ENCODE results near the gene HYI.
"Not testable (repeated sequence)": the region's sequence is repeated elsewhere in the genome, so short reads cannot be mapped to it uniquely, and the experiment has no call there.

Gene HYI

DNA sequence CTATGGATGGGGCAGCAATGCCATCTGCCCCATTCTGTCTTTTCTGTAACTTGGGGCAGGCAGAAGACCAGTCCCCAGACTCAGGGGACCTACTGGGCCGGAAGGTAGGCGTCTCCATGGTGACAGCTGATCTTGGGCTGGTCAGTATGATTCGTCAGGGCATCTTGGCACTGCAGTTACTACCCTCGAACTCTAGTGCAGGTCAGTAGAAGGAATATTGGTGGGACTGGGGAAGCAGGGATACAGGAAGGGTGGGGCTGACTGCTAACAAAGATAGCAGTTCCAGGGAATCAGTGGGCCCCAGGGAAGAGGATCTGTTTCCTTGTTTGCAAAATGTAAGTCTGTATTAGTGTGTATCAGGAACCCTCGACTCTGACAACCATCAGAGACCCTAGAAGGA lies 37.8 kb downstream of the HYI start:
- TF ChIP-seq, protein P1, sequence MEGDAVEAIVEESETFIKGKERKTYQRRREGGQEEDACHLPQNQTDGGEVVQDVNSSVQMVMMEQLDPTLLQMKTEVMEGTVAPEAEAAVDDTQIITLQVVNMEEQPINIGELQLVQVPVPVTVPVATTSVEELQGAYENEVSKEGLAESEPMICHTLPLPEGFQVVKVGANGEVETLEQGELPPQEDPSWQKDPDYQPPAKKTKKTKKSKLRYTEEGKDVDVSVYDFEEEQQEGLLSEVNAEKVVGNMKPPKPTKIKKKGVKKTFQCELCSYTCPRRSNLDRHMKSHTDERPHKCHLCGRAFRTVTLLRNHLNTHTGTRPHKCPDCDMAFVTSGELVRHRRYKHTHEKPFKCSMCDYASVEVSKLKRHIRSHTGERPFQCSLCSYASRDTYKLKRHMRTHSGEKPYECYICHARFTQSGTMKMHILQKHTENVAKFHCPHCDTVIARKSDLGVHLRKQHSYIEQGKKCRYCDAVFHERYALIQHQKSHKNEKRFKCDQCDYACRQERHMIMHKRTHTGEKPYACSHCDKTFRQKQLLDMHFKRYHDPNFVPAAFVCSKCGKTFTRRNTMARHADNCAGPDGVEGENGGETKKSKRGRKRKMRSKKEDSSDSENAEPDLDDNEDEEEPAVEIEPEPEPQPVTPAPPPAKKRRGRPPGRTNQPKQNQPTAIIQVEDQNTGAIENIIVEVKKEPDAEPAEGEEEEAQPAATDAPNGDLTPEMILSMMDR (conservative IDR thresholded peaks at IDR 0.05): no peak
- no peak for TF ChIP-seq ZFX (IDR thresholded peaks at IDR 0.05)

DNA sequence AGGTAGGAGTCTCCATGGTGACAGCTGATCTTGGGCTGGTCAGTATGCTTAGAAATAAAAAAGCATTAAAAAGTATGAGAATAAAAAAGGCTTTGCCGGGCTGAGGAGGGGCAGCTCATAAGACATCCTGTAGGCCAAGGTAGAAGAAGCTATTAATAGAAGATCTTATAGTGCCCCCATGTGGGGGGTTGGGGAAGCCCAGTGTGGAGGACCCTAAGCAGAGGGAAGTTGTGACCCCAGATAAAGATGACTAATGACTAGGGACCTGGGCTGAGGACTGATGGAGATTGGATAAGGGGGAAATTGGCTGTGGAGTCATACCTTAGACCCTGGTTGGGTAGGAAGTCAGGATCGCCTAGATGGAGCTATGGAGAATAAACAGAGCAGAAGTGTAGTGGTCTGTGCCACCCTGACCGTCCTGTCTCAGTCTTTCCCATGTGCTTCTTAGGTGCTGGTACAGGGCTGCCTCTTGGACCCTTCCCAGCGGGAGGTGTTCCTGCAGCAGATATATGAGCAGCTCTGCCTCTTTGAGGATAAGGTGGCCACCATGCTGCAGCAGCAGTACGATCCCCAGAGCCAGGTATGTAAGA lies 39.0 kb downstream of the HYI start:
- TF ChIP-seq ZFX (IDR thresholded peaks at IDR 0.05): no peak
- TF ChIP-seq, protein P1 (conservative IDR thresholded peaks at IDR 0.05): peak; percentile 79
- no peak overlapping the region for H3K27ac ChIP-seq

More for the DNA sequence above, 37.8 kb downstream of the HYI start:
- H3K27ac ChIP-seq: no peak overlapping the region

DNA sequence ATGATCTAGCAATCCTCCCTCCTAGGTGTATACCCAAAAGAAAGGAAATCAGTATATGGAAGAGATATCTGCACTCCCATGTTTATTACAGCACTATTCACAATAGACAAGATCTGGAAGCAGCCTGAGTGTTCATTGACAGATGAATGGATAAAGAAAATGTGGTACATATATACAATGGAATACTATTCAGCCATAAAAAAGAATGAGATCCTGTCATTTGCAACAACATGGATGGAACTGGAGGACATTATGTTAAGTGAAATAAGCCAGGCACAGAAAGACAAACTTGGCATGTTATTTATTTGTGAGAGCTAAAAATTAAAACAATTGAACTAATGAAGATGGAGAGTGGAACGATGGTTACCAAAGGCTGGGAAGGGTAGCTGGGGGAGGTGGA lies 40.3 kb downstream of the HYI start:
- not testable (repeated sequence) for H3K27ac ChIP-seq

DNA sequence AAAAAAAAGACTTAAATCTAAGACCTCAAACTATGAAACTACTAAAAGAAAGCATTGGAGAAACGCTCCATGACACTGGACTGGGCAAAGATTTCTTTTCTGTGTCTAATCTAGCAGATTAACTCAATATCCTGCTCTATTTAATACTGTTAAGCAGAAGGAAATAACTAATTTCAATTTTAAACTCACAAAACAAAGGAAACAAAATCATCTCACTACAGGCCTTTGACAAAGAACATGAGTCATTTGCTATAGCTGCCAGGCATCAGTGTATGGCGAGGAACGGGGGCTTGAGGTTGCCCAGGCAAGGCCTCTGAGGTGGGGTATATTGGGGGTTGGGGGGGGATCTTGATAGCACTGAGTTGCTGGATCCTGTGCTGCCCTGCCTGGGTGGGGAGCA lies 43.2 kb downstream of the HYI start:
- H3K27ac ChIP-seq: no peak overlapping the region
- TF ChIP-seq, protein P1 (conservative IDR thresholded peaks at IDR 0.05): no peak
- no peak for TF ChIP-seq ZFX (IDR thresholded peaks at IDR 0.05)

DNA sequence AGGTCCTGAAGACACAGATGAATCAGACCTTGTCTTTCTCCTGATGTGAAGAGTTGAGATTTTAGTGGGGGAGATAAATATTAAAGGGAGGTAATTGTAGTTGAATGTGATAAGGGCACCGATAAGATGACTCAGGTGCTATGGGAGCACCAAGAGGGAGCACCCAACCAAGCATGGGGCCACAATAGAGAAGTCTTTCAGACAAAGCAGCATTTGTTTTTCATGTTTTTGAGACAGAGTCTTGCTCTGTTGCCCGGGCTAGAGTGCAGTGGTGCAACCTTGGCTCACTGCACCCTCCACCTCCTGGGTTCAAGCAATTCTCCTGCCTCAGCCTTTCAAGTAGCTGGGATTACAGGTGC lies 47.9 kb downstream of the HYI start:
- TF ChIP-seq ZFX (IDR thresholded peaks at IDR 0.05): no peak
- TF ChIP-seq, protein P1 (conservative IDR thresholded peaks at IDR 0.05): no peak
- no peak overlapping the region for H3K27ac ChIP-seq

DNA sequence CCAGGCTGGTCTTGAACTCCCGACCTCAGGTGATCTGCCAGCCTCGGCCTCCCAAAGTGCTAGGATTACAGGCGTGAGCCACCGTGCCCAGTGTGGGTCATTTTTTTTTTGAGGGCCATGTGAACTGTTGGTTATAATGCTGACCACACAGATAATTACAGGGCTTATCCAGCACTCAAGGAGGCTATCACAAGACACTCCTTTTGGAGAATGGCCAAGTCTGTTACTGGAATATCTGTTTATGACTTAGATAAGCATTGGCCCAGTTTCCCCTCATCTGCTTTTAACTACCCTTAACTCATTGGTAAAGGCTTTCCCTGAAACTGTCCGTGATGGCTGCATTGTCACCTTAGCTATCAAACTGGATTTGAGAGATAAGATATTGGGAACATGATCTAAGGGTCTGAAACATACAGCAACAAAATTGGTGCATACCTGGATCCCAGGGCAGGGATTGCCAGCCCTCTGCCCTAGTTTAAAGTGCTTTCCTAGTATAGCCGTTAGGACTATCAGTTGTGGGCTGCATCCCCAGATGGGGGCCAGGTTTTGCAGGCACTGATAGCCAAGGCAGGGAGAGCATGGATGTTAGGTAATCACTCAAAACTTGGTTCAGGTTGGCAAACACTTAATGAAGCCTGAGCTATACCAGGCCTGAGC lies 48.4 kb downstream of the HYI start:
- TF ChIP-seq, protein P1 (conservative IDR thresholded peaks at IDR 0.05): no peak
- no peak for TF ChIP-seq ZFX (IDR thresholded peaks at IDR 0.05)
- no peak overlapping the region for H3K27ac ChIP-seq

DNA sequence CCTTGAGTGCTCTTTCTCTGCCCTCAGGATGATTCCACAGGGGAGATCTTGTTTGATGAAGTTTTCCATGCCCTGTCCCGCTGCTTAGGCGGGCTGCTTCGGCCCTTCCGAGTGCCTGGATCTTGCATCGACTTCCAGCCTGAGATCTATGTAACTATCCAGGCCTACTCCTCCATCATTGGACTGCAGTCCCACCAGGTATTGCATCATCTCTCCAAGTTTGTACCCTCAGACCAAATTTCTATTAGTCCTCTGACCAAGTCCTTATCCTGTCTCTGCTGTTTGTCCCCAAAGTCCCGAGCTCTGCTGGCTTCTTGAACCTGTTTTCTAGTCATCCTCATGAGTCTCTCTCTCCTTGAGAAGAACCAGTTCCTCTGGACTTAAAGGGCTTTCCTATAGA lies 49.4 kb downstream of the HYI start:
- TF ChIP-seq, protein P1 (conservative IDR thresholded peaks at IDR 0.05): no peak
- no peak for TF ChIP-seq ZFX (IDR thresholded peaks at IDR 0.05)
- H3K27ac ChIP-seq: no peak overlapping the region
